Measurements from ENCODE around the gene IRGC.

GRCh38 chr19:43674596-43674995 is 41.3 kb upstream of the IRGC start:
- TF ChIP-seq CTCF (IDR thresholded peaks at IDR 0.05; ENCODE audit: insufficient read depth, low read length, poor library complexity, severe bottlenecking), result no peak
- TF ChIP-seq EZH2phosphoT487 (conservative IDR thresholded peaks at IDR 0.05; ENCODE audit: low read length), result no peak

Measured in SU-DHL-6 (cell line).